ENCODE results near the gene DEFB113.

The DEFB113 gene

GRCh38 chr6:49919935-49920644, 49.3 kb downstream of the DEFB113 start:
- no peak for DNase-seq (ENCODE audit: low read depth)
- TF ChIP-seq CTCF (IDR thresholded peaks at IDR 0.05; ENCODE audit: insufficient read depth, low read depth, low read length, missing control alignments): no peak
- H3K4me3 ChIP-seq (ENCODE audit: low read length): no peak overlapping the region

- no peak overlapping the region for H3K4me3 ChIP-seq (ENCODE audit: low read length)
- TF ChIP-seq CTCF (IDR thresholded peaks at IDR 0.05; ENCODE audit: insufficient read depth, low read depth, low read length, missing control alignments): no peak
- no peak for DNase-seq (ENCODE audit: low read depth)
These were observed 50.2 kb downstream of the DEFB113 start for GRCh38 chr6:49919261-49919660.

- DNase-seq (ENCODE audit: low read depth): no peak
- no peak overlapping the region for H3K4me3 ChIP-seq (ENCODE audit: low read length)
- no peak for TF ChIP-seq CTCF (IDR thresholded peaks at IDR 0.05; ENCODE audit: insufficient read depth, low read depth, low read length, missing control alignments)
These were observed 50.6 kb downstream of the DEFB113 start for GRCh38 chr6:49918787-49919186.
